Fibroblast of mammary gland (primary cell): ENCODE measurements around the gene CHRM4.
"Not testable (repeated sequence)": the region's sequence is repeated elsewhere in the genome, so short reads cannot be mapped to it uniquely, and the experiment has no call there.

Experiments used
- DNase-seq: peaks from one replicate; pipeline ENCODE4 v3.0.0-alpha.2; 2010; ENCODE audit warnings: low read depth
- H3K4me3 ChIP-seq: 2 replicates; pipeline ENCODE4 v1.5.1; 2011; ENCODE audit warnings: low read depth, mild to moderate bottlenecking, low read length, moderate library complexity; ENCODE audit not compliant: control insufficient read depth
- TF ChIP-seq, protein P1 (sequence below): conservative IDR thresholded peaks from 2 replicates; pipeline ENCODE4 v1.5.1; 2011; ENCODE audit warnings: low read depth, low read length, inconsistent platforms; ENCODE audit not compliant: control insufficient read depth, insufficient read depth

CHRM4 gene

DNA sequence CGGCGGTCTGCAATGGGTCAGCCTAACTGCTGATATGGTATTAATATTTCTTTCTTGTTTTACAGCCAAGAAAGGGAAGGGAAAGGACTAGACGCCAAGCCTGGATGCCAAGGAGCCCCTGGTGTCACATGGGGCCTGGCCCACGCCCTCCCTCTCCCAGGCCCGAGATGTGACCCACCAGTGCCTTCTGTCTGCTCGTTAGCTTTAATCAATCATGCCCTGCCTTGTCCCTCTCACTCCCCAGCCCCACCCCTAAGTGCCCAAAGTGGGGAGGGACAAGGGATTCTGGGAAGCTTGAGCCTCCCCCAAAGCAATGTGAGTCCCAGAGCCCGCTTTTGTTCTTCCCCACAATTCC, 8.2 kb downstream of the CHRM4 start:
- no peak overlapping the region for H3K4me3 ChIP-seq
- DNase-seq, result no peak
- TF ChIP-seq, protein P1, sequence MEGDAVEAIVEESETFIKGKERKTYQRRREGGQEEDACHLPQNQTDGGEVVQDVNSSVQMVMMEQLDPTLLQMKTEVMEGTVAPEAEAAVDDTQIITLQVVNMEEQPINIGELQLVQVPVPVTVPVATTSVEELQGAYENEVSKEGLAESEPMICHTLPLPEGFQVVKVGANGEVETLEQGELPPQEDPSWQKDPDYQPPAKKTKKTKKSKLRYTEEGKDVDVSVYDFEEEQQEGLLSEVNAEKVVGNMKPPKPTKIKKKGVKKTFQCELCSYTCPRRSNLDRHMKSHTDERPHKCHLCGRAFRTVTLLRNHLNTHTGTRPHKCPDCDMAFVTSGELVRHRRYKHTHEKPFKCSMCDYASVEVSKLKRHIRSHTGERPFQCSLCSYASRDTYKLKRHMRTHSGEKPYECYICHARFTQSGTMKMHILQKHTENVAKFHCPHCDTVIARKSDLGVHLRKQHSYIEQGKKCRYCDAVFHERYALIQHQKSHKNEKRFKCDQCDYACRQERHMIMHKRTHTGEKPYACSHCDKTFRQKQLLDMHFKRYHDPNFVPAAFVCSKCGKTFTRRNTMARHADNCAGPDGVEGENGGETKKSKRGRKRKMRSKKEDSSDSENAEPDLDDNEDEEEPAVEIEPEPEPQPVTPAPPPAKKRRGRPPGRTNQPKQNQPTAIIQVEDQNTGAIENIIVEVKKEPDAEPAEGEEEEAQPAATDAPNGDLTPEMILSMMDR, result no peak

DNA sequence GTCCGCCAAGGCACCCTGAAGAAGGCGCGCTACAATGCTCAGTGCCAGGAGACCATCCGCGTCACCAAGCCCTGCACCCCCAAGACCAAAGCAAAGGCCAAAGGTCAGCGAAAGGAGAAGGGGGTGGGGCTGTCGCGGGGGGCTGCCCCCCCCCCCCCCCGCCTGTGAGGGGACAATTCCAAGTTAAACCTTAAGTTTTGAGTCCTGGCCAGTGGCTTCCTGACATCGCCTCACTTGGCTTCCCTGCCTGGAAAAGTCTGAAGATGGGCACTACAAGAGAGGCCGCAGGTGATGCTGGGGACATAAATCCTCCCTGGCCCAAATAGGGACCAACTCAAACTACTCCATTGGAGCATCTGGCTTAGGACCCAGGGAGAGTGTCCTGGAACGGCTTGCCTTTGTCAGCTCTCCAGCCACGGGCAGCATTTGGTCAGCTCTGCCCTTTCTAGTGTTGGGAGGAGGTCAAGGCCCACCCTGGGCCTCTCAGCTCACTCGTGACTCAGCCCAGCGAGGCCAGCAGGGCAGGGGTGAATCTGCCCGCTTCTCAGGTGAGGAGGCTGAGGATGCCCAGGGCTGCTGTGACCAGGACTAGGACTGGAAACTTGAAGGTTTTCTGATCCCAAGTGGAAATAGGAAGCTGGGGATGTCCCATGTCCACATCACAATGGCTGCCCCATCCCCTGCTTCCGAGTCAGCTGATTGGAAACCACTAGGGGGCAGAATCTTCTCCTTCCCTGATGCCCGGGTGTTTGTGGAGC, 8.8 kb downstream of the CHRM4 start:
- DNase-seq, result peak; percentile 53
- TF ChIP-seq, protein P1, result peak; percentile 63
- H3K4me3 ChIP-seq, result no peak overlapping the region

DNA sequence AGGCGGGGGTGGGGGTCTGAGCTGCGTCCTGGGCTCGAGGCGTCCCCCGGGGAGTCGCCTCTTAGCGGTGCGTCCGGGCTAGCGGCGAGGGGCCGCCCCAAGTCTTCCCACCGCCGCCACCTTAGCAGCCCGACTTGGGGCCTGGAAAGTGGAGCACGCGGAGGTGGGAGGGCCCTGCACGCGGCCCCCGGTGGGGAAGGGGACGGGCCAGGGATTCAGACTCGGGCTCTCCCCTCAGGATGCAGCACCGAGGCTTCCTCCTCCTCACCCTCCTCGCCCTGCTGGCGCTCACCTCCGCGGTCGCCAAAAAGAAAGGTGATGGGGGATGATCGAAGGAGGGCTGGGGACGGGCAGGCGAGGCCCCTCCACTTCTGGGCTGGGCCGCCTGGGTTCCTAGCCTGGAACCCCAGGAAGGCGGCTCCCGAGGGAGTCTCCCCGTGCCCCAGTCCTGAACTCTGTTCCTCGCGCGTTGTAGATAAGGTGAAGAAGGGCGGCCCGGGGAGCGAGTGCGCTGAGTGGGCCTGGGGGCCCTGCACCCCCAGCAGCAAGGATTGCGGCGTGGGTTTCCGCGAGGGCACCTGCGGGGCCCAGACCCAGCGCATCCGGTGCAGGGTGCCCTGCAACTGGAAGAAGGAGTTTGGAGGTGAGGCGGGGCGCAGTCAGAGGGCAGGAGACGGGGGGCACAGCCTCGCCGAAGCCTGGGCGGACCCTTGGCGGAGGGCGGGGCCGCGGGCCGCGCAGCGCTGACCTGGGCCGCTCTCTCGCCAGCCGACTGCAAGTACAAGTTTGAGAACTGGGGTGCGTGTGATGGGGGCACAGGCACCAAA, 9.5 kb downstream of the CHRM4 start:
- TF ChIP-seq, protein P1, result no peak
- DNase-seq, result no peak
- H3K4me3 ChIP-seq, result peak overlapping the region; percentile 29

DNA sequence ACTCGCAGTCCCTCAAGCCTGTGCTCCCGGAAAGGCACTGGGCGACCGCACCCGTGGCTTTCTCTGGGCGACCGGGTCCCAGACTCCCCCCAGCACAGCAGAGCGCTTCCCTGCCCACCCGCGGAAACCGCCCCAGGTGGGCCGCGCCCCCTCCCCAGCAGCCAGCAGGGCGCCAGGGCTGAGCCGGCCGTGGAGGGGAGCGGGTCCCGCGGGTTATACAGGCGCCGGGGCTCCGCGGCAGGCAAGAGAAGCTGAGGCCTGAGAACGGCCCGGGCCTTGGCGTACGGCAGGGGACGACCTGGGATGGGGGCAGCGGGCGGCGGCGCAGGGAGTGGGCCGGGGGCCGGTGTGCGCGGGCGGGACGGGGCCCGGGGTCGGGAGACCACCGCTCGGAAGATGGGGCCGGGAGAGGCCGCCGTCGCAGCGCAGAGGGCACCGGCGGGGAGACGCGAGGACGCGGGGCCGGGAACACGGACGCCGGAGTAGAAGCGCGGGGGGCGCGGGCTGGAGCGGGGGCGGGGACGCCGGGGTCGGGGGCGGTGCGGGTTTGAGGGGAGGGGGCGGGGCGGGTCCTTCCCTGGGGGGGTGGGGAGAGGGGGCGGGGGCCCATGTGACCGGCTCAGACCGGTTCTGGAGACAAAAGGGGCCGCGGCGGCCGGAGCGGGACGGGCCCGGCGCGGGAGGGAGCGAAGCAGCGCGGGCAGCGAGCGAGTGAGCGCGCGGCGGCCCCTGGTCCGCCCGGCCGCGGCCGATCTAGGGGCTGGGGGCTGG, 10.3 kb downstream of the CHRM4 start, which contains the start of gene MDK:
Gene MDK, plus strand, starts transcription at position 622 of the 771 bp plus-strand sequence. CDS start 389 bp downstream, outside the sequence.
- DNase-seq, result no peak
- TF ChIP-seq, protein P1, result no peak
- H3K4me3 ChIP-seq, result peak within 1 kb of the TSS; percentile 55

DNA sequence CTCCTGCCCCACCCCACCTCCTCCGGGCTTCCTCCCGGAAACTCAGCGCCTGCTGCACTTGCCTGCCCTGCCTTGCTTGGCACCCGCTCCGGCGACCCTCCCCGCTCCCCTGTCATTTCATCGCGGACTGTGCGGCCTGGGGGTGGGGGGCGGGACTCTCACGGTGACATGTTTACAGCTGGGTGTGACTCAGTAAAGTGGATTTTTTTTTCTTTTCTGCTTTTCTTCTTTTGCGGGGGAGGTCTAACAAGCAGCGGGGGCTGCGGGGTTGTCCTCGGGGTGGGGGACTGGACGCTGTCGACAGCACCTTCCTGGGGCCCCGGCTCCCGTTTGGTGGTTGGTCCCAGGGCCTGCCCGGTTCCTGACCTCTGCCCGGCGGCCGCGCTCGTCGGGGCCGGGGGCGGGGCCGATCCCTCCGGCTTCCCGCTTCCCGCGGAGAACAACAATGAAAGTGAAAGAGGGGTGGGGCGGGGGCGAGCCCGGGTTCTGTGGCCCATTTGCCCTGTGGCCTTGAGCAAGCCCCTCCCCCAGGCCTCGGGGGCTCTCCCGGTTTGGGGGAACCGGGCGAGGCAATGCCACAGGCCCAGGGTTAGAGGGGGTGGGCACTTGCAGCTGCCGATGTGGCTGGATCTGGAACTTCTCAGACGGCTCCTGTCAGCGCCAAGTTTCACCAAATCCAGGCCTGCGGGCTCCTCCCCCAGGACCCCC, 11.1 kb downstream of the CHRM4 start:
- H3K4me3 ChIP-seq, result peak overlapping the region; percentile 55
- peak; percentile 36 for DNase-seq
- TF ChIP-seq, protein P1, result no peak

DNA sequence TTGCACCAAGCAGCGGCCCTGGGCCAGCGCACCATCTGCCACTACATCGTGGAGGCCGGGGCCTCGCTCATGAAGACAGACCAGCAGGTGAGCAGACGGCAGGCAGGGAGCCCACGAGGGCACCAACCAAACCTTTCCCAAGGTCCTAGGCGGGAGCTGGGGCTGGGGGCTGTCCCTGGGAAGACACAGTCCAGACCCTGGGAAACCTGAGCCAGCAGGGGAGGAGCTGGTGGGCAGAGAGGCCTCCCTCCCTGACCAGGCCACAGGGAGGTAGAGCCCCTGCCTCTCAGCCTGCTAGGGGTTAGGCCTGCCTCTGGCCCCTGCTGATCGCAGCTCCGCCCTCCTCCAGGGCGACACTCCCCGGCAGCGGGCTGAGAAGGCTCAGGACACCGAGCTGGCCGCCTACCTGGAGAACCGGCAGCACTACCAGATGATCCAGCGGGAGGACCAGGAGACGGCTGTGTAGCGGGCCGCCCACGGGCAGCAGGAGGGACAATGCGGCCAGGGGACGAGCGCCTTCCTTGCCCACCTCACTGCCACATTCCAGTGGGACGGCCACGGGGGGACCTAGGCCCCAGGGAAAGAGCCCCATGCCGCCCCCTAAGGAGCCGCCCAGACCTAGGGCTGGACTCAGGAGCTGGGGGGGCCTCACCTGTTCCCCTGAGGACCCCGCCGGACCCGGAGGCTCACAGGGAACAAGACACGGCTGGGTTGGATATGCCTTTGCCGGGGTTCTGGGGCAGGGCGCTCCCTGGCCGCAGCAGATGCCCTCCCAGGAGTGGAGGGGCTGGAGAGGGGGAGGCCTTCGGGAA, 11.9 kb downstream of the CHRM4 start:
- not testable (repeated sequence) for H3K4me3 ChIP-seq, DNase-seq
